PC-3 (cell line): ENCODE data around the gene WFDC5. TPM values are rescaled to one million over a fixed set of nuclear protein-coding genes. Genes with fewer than 3 reads are reported as not detected.
"Not testable (repeated sequence)": the region's sequence is repeated elsewhere in the genome, so short reads cannot be mapped to it uniquely, and the experiment has no call there.

Source experiments
- ATAC-seq: fragments of 200-7000 bp; cut with Tn5 transposase; 2 replicates; pipeline ENCODE4 v1.9.1; 2020; ENCODE audit warnings: mild to moderate bottlenecking, moderate library complexity
- BruUV-seq: library from RNA; stranded (reverse); fragments of 400-500 nt; replicated peaks from 2 replicates; lab custom pipeline; 2021; lab: Mats Ljungman, UMichigan
- CTCF ChIA-PET: fragments of 300-600 bp; sonication (Branson Sonifier 250); formaldehyde crosslinking; loops from one replicate; lab custom pipeline; 2022; ENCODE audit warnings: antibody characterized with exemption; lab: Charles Lee
- POLR2A ChIA-PET: fragments of 300-600 bp; sonication (Branson Sonifier 250); formaldehyde crosslinking; loops from one replicate; lab custom pipeline; 2022; ENCODE audit warnings: antibody characterized with exemption; ENCODE audit not compliant: unreplicated experiment; lab: Charles Lee
- DNase-seq: peaks from one replicate; pipeline ENCODE4 v3.0.0-alpha.2; 2015
- H2AFZ ChIP-seq: fragments of 300-600 bp; sonication (generic); 2 replicates; pipeline ENCODE4 v1.6.0; 2016; ENCODE audit warnings: antibody characterized with exemption, low read length
- H3F3A ChIP-seq: fragments of 300-600 bp; sonication (generic); one replicate; pipeline ENCODE4 v1.6.0; 2017; ENCODE audit warnings: antibody characterized with exemption, low read length, control low read depth, mild to moderate bottlenecking; ENCODE audit not compliant: unreplicated experiment
- H3K27ac ChIP-seq: fragments of 300-600 bp; sonication (generic); 2 replicates; pipeline ENCODE4 v1.5.1; 2016; ENCODE audit warnings: mild to moderate bottlenecking, low read length
- H3K27me3 ChIP-seq: fragments of 300-600 bp; sonication (generic); 2 replicates; pipeline ENCODE4 v1.6.1; 2016; ENCODE audit warnings: low read length, mixed read lengths
- H3K36me3 ChIP-seq: fragments of 300-600 bp; sonication (generic); 2 replicates; pipeline ENCODE4 v1.6.1; 2016; ENCODE audit warnings: low read depth, mixed run types, low read length, mixed read lengths
- H3K4me1 ChIP-seq: fragments of 300-600 bp; sonication (generic); 2 replicates; pipeline ENCODE4 v1.5.1; 2016; ENCODE audit warnings: low read length; ENCODE audit not compliant: insufficient read depth
- H3K4me2 ChIP-seq: fragments of 300-600 bp; sonication (generic); 2 replicates; pipeline ENCODE4 v1.6.0; 2016; ENCODE audit warnings: low read length
- H3K4me3 ChIP-seq: fragments of 300-600 bp; sonication (generic); 2 replicates; pipeline ENCODE4 v1.5.1; 2016; ENCODE audit warnings: mild to moderate bottlenecking, low read length, mixed read lengths
- H3K79me2 ChIP-seq: fragments of 300-600 bp; sonication (generic); 2 replicates; pipeline ENCODE4 v1.6.1; 2017; ENCODE audit warnings: low read length, mixed read lengths
- H3K9ac ChIP-seq: fragments of 300-600 bp; sonication (generic); 2 replicates; pipeline ENCODE4 v1.6.0; 2016; ENCODE audit warnings: mild to moderate bottlenecking, low read length
- H3K9me2 ChIP-seq: fragments of 300-600 bp; sonication (generic); replicated peaks from 2 replicates; pipeline ENCODE4 v1.6.1; 2016; ENCODE audit warnings: mixed run types, low read length, mixed read lengths
- H3K9me3 ChIP-seq: fragments of 300-600 bp; sonication (generic); 2 replicates; pipeline ENCODE4 v1.6.1; 2016; ENCODE audit warnings: low read length, mixed read lengths
- H4K20me1 ChIP-seq: fragments of 300-600 bp; sonication (generic); 2 replicates; pipeline ENCODE4 v1.6.1; 2016; ENCODE audit warnings: low read length, mixed read lengths
- EZH2 ChIP-seq: fragments of 300-600 bp; sonication (generic); IDR thresholded peaks from one replicate; pipeline ENCODE4 v1.6.1; 2017; ENCODE audit warnings: antibody characterized with exemption, mild to moderate bottlenecking, low read length; ENCODE audit not compliant: unreplicated experiment
- EZH2phosphoT487 ChIP-seq: fragments of 300-600 bp; sonication (generic); IDR thresholded peaks from 2 replicates; pipeline ENCODE4 v1.6.1; 2018; ENCODE audit warnings: mild to moderate bottlenecking, antibody characterized with exemption, low read length, borderline replicate concordance
- intact Hi-C: fragments of 100-400 bp; cut with micrococcal nuclease; formaldehyde crosslinking; loops from 2 replicates; pipeline ENCODE4 v1.9.0; 2023
- total RNA-seq: library from RNA; depleted of rRNA; stranded (reverse); fragments of >200 nt; gene quantifications from 2 replicates; pipeline ENCODE4 v1.2.3, GENCODE V29; 2014
- TF ChIP-seq, protein P1 (sequence below): fragments of 300-600 bp; sonication (generic); conservative IDR thresholded peaks from 2 replicates; pipeline ENCODE4 v1.5.1; 2017; ENCODE audit warnings: antibody characterized with exemption, low read depth, mild to moderate bottlenecking, low read length

WFDC5 gene
- total RNA-seq, 1 experiment from 2014 or later: not detected

DNA sequence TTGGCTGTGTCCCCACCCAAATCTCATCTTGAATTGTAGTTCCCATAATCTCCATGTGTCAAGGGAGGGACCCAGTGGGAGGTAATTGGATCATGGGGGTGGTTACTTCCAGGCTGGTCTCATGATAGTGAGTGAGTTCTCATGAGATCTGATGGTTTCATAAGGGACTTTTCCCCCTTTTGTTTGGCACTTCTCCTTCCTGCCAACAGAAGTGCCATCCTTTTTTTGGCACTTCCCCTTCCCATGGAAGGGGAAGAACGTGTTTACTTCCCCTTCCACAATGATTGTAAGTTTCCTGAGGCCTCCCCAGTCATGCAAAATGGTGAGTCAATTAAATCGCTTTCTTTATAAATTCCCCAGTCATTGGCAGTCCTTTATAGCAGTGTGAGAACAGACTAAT is 41.7 kb upstream of the WFDC5 start:
- Histone ChIP-seq H3F3A (no peaks in the 10 kb centered on the region), H3K4me1 (peaks cover 15% of the 10 kb centered on the region), H2AFZ (no peak overlapping the region), H3K9me3 (peaks cover 6% of the 10 kb centered on the region; the same call in 1 of the 2 replicates), H3K4me3 (no peak overlapping the region), H3K9me2 (no peaks in the 10 kb centered on the region), H3K36me3 (peaks cover 4% of the 10 kb centered on the region; the same call in 1 of the 2 replicates), H3K27ac (no peak overlapping the region), H4K20me1 (no peaks in the 10 kb centered on the region), H3K4me2 (no peak overlapping the region), H3K27me3 (no peaks in the 10 kb centered on the region), H3K9ac (no peak overlapping the region), H3K79me2 (no peaks in the 10 kb centered on the region)
- no peak for ATAC-seq
- no peak for DNase-seq
- intact Hi-C loops: no loop called here
- ChIA-PET POLR2A (no interaction called here), CTCF (no interaction called here)
- TF ChIP-seq EZH2phosphoT487: no peak
- TF ChIP-seq, protein P1, sequence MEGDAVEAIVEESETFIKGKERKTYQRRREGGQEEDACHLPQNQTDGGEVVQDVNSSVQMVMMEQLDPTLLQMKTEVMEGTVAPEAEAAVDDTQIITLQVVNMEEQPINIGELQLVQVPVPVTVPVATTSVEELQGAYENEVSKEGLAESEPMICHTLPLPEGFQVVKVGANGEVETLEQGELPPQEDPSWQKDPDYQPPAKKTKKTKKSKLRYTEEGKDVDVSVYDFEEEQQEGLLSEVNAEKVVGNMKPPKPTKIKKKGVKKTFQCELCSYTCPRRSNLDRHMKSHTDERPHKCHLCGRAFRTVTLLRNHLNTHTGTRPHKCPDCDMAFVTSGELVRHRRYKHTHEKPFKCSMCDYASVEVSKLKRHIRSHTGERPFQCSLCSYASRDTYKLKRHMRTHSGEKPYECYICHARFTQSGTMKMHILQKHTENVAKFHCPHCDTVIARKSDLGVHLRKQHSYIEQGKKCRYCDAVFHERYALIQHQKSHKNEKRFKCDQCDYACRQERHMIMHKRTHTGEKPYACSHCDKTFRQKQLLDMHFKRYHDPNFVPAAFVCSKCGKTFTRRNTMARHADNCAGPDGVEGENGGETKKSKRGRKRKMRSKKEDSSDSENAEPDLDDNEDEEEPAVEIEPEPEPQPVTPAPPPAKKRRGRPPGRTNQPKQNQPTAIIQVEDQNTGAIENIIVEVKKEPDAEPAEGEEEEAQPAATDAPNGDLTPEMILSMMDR: no peak
- no peak for TF ChIP-seq EZH2
- BruUV-seq: no TSS peak

DNA sequence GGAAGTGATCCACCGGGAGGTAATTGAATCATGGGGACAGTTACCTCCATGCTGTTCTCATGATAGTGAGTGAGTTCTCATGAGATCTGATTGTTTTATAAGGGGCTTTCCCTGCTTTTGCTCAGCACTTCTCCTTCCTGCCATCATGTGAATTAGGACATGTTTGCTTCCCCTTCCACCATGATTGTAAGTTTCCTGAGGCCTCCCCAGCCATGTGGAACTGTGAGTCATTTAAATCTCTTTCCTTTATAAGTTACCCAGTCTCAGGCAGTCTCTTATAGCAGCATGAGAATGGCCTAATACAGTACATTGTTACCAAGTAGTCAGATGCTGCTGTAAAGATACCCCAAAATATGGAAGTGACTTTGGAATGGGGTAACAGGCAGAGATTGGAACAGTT is 39.8 kb upstream of the WFDC5 start:
- DNase-seq, H3K9ac ChIP-seq, H3K9me3 ChIP-seq, H3F3A ChIP-seq, H3K27ac ChIP-seq, ATAC-seq, H4K20me1 ChIP-seq, CTCF ChIA-PET, BruUV-seq, H3K27me3 ChIP-seq, H3K36me3 ChIP-seq, H3K4me2 ChIP-seq, H3K79me2 ChIP-seq, H3K9me2 ChIP-seq, H2AFZ ChIP-seq, H3K4me3 ChIP-seq, POLR2A ChIA-PET, intact Hi-C loops: not testable (repeated sequence)
- peaks cover 15% of the 10 kb centered on the region for H3K4me1 ChIP-seq

DNA sequence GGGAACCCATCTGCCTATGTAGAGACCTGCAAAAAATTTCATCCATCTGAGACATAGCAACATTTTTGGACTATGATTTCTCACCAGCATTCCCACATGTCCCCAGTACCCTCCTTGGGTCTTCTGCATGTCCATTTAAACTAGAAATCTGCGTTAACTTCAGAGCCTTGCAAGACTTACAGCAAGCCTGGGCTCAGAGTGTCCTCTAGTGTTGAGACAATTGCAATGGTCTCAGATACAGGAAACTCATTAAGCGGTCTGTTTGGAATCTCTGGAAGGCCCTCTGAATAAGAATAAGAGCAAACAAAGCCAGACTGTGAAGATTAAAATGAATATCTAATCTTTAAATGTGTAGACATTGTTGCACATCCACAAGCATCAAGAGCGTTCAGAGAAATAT is 39.2 kb upstream of the WFDC5 start:
- Histone ChIP-seq H2AFZ (no peak overlapping the region), H3K4me3 (no peak overlapping the region), H4K20me1 (no peaks in the 10 kb centered on the region), H3K27ac (no peak overlapping the region), H3K36me3 (peaks cover 2% of the 10 kb centered on the region; the same call in 1 of the 2 replicates), H3K27me3 (no peaks in the 10 kb centered on the region), H3F3A (no peaks in the 10 kb centered on the region), H3K4me2 (no peak overlapping the region), H3K9me2 (no peaks in the 10 kb centered on the region), H3K4me1 (peaks cover 15% of the 10 kb centered on the region), H3K9ac (no peak overlapping the region), H3K9me3 (peaks cover 4% of the 10 kb centered on the region; the same call in 1 of the 2 replicates), H3K79me2 (no peaks in the 10 kb centered on the region)
- CTCF ChIA-PET: no interaction called here
- POLR2A ChIA-PET: no interaction called here
- BruUV-seq: no TSS peak
- TF ChIP-seq EZH2phosphoT487 (no peak), EZH2 (no peak)
- TF ChIP-seq, protein P1: no peak
- intact Hi-C loops: no loop called here
- DNase-seq (no peak), ATAC-seq (no peak)
